Measurements from ENCODE around the gene DDA1.
A peak's percentile ranks its signal among the peaks of the same experiment; 100 is the strongest.
"Not testable (repeated sequence)": the region's sequence is repeated elsewhere in the genome, so short reads cannot be mapped to it uniquely, and the experiment has no call there.

Gene DDA1

GRCh38 chr19:17286752-17287151, 22.6 kb upstream of the DDA1 start:
- no peak for DNase-seq (ENCODE audit: low read depth in 2 of 2)

- DNase-seq (ENCODE audit: low read depth in 2 of 2): peak in 1 of 2 experiments; percentile 61
These were observed 19.9 kb upstream of the DDA1 start for GRCh38 chr19:17289489-17289888.

- peak; percentile 69 to 78 for DNase-seq (ENCODE audit: low read depth in 2 of 2)
These were observed 16.9 kb upstream of the DDA1 start for GRCh38 chr19:17292301-17293074.

- no peak for DNase-seq (ENCODE audit: low read depth in 2 of 2)
These were observed 15.8 kb upstream of the DDA1 start for GRCh38 chr19:17293605-17294004.

- DNase-seq (ENCODE audit: low read depth in 2 of 2): peak in 1 of 2 experiments; percentile 61
These were observed 15.1 kb upstream of the DDA1 start for GRCh38 chr19:17294051-17294891.

- DNase-seq (ENCODE audit: low read depth in 2 of 2): not testable (repeated sequence)
These were observed 13.8 kb upstream of the DDA1 start for GRCh38 chr19:17295551-17295950.

- no peak for DNase-seq (ENCODE audit: low read depth in 2 of 2)
These were observed 13.1 kb upstream of the DDA1 start for GRCh38 chr19:17296273-17296672.

- DNase-seq (ENCODE audit: low read depth in 2 of 2): no peak
These were observed 12.4 kb upstream of the DDA1 start for GRCh38 chr19:17296976-17297375.

GRCh38 chr19:17300992-17301619, 8.3 kb upstream of the DDA1 start:
- no peak for DNase-seq (ENCODE audit: low read depth in 2 of 2)

GRCh38 chr19:17302391-17303166, 6.8 kb upstream of the DDA1 start:
- DNase-seq (ENCODE audit: low read depth in 2 of 2): no peak

GRCh38 chr19:17303167-17303939, 6.0 kb upstream of the DDA1 start, which contains the start of gene ABHD8:
ABHD8 (minus strand) TSS chr19:17303425; CDS start chr19:17301616, 1,809 bp downstream.
- DNase-seq (ENCODE audit: low read depth in 2 of 2): peak; percentile 82 to 90

GRCh38 chr19:17303940-17304267, 5.5 kb upstream of the DDA1 start:
- no peak for DNase-seq (ENCODE audit: low read depth in 2 of 2)

- no peak for DNase-seq (ENCODE audit: low read depth in 2 of 2)
These were observed 4.8 kb upstream of the DDA1 start for GRCh38 chr19:17304386-17305215.

GRCh38 chr19:17305216-17305516, 4.2 kb upstream of the DDA1 start:
- no peak for DNase-seq (ENCODE audit: low read depth in 2 of 2)

GRCh38 chr19:17305517-17306284, 3.7 kb upstream of the DDA1 start, which contains the start of gene MRPL34:
MRPL34 (plus strand) TSS chr19:17305872; CDS start chr19:17305893, 21 bp downstream.
- peak; percentile 89 to 92 for DNase-seq (ENCODE audit: low read depth in 2 of 2)

GRCh38 chr19:17306285-17306714, 3.1 kb upstream of the DDA1 start:
- no peak for DNase-seq (ENCODE audit: low read depth in 2 of 2)

- no peak for DNase-seq (ENCODE audit: low read depth in 2 of 2)
These were observed 1.4 kb upstream of the DDA1 start for GRCh38 chr19:17307876-17308377.

- no peak for DNase-seq (ENCODE audit: low read depth in 2 of 2)
These were observed 650 bp downstream of the DDA1 start for GRCh38 chr19:17309965-17310461.

Measured in stimulated activated CD4-positive, alpha-beta T cell treated with anti-CD3 and anti-CD28 coated beads, Interleukin-12 subunit alpha, Interleukin-12 subunit beta, amount 100 ng/mL, for 24 hours (primary cell).